Jurkat, Clone E6-1 (cell line): ENCODE results near the gene C10orf90.
A peak's percentile ranks its signal among the peaks of the same experiment; 100 is the strongest.

ENCODE experiments used
- DNase-seq: peaks from one replicate; pipeline ENCODE4 v3.0.0-alpha.2; 2011; ENCODE audit warnings: low read depth, low spot score
- H3K4me3 ChIP-seq: 2 replicates; pipeline ENCODE4 v1.5.1; 2011; ENCODE audit warnings: mild to moderate bottlenecking, low read length, control low read depth, moderate library complexity

Gene C10orf90

GRCh38 chr10:126420567-126421300, 249.8 kb downstream of the C10orf90 start:
- DNase-seq = no peak
- H3K4me3 ChIP-seq = no peak overlapping the region

GRCh38 chr10:126417220-126417825, 253.2 kb downstream of the C10orf90 start:
- no peak overlapping the region for H3K4me3 ChIP-seq
- no peak for DNase-seq

GRCh38 chr10:126409821-126410220, 260.7 kb downstream of the C10orf90 start:
- DNase-seq = no peak
- no peak overlapping the region for H3K4me3 ChIP-seq

- H3K4me3 ChIP-seq = no peak overlapping the region
- no peak for DNase-seq
Observed at GRCh38 chr10:126408953-126409641, 261.4 kb downstream of the C10orf90 start.

GRCh38 chr10:126407831-126408230, 262.7 kb downstream of the C10orf90 start:
- H3K4me3 ChIP-seq = no peak overlapping the region
- DNase-seq = no peak

- no peak for DNase-seq
Observed at GRCh38 chr10:126405239-126405775, 265.2 kb downstream of the C10orf90 start.

GRCh38 chr10:126402721-126403695, 267.5 kb downstream of the C10orf90 start:
- H3K4me3 ChIP-seq = no peak overlapping the region
- DNase-seq = no peak

More at GRCh38 chr10:126405239-126405775, 265.2 kb downstream of the C10orf90 start:
- H3K4me3 ChIP-seq = no peak overlapping the region

GRCh38 chr10:126400641-126401040, 269.9 kb downstream of the C10orf90 start:
- DNase-seq = no peak
- no peak overlapping the region for H3K4me3 ChIP-seq

GRCh38 chr10:126398924-126399323, 271.6 kb downstream of the C10orf90 start:
- no peak overlapping the region for H3K4me3 ChIP-seq

GRCh38 chr10:126398383-126398743, 272.1 kb downstream of the C10orf90 start:
- no peak overlapping the region for H3K4me3 ChIP-seq

More at GRCh38 chr10:126398924-126399323, 271.6 kb downstream of the C10orf90 start:
- DNase-seq = no peak

GRCh38 chr10:126397640-126398382, 272.7 kb downstream of the C10orf90 start:
- no peak for DNase-seq
- no peak overlapping the region for H3K4me3 ChIP-seq

More at GRCh38 chr10:126398383-126398743, 272.1 kb downstream of the C10orf90 start:
- DNase-seq = no peak

GRCh38 chr10:126397156-126397555, 273.3 kb downstream of the C10orf90 start:
- no peak for DNase-seq
- H3K4me3 ChIP-seq = no peak overlapping the region

GRCh38 chr10:126394948-126395347, 275.5 kb downstream of the C10orf90 start:
- no peak for DNase-seq
- H3K4me3 ChIP-seq = no peak overlapping the region

- DNase-seq = peak; percentile 71
- H3K4me3 ChIP-seq = no peak overlapping the region
Observed at GRCh38 chr10:126393076-126393475, 277.4 kb downstream of the C10orf90 start.

- H3K4me3 ChIP-seq = no peak overlapping the region
Observed at GRCh38 chr10:126392469-126392868, 278.0 kb downstream of the C10orf90 start.

GRCh38 chr10:126392068-126392467, 278.4 kb downstream of the C10orf90 start:
- no peak for DNase-seq
- no peak overlapping the region for H3K4me3 ChIP-seq

More at GRCh38 chr10:126392469-126392868, 278.0 kb downstream of the C10orf90 start:
- DNase-seq = no peak

GRCh38 chr10:126391192-126391885, 279.2 kb downstream of the C10orf90 start:
- H3K4me3 ChIP-seq = no peak overlapping the region
- no peak for DNase-seq
